ENCODE data around the gene LDHAL6B.

The LDHAL6B gene

GRCh38 chr15:59166166-59166565, 40.5 kb upstream of the LDHAL6B start:
- no peak for TF ChIP-seq Cebpa-rat (IDR thresholded peaks at IDR 0.05)
- no peak overlapping the region for H3K4me3 ChIP-seq
- H3K4me1 ChIP-seq, result peaks cover 9 to 70% (median 44%) of the 10 kb centered on the region in 10 experiments; a peak in 19 of 20 replicates
- H3K27ac ChIP-seq, result peak overlapping the region; percentile 43 to 98 (median 70)
- H3K9ac ChIP-seq, result peak overlapping the region in 5 of 11 experiments; percentile 9 to 44 (median 37); a peak in 5 of 22 replicates
- no peaks in the 10 kb centered on the region for H3K27me3 ChIP-seq
- H3K9me3 ChIP-seq (replicated peaks in 1 of 11), result peaks cover 0 to 9% (median 0%) of the 10 kb centered on the region in 11 experiments; a peak in 4 of 22 replicates
- peak overlapping the region; percentile 2 to 87 (median 61); a peak in 18 of 22 replicates for H3K4me2 ChIP-seq
- H4K20me1 ChIP-seq, result no peaks in the 10 kb centered on the region
- H3K36me3 ChIP-seq, result peaks cover 0 to 30% (median 0%) of the 10 kb centered on the region in 11 experiments; a peak in 3 of 22 replicates

- Histone ChIP-seq H3K9me3 (replicated peaks in 1 of 11) (peaks cover 0 to 9% (median 0%) of the 10 kb centered on the region in 11 experiments; a peak in 4 of 22 replicates), H3K27ac (peak overlapping the region in 10 of 11 experiments; percentile 23 to 98 (median 70); a peak in 18 of 22 replicates), H3K4me2 (peak overlapping the region in 9 of 11 experiments; percentile 28 to 87 (median 65); a peak in 15 of 22 replicates), H4K20me1 (no peaks in the 10 kb centered on the region), H3K4me3 (no peak overlapping the region), H3K36me3 (peaks cover 0 to 30% (median 0%) of the 10 kb centered on the region in 11 experiments; a peak in 2 of 22 replicates), H3K9ac (peak overlapping the region in 4 of 11 experiments; percentile 37 to 44 (median 38); a peak in 5 of 22 replicates), H3K4me1 (peaks cover 9 to 75% (median 44%) of the 10 kb centered on the region in 10 experiments; a peak in 19 of 20 replicates), H3K27me3 (no peaks in the 10 kb centered on the region)
- TF ChIP-seq Cebpa-rat (IDR thresholded peaks at IDR 0.05), result no peak
Measured at GRCh38 chr15:59166601-59167265, 39.9 kb upstream of the LDHAL6B start.

GRCh38 chr15:59168536-59168935, 38.1 kb upstream of the LDHAL6B start:
- peak overlapping the region in 4 of 11 experiments; percentile 62 to 85 (median 72); a peak in 6 of 22 replicates for H3K9ac ChIP-seq
- peaks cover 0 to 13% (median 0%) of the 10 kb centered on the region in 11 experiments; a peak in 5 of 22 replicates for H3K9me3 ChIP-seq (replicated peaks in 1 of 11)
- peak overlapping the region in 5 of 11 experiments; percentile 50 to 98 (median 94); a peak in 10 of 22 replicates for H3K27ac ChIP-seq
- peak overlapping the region in 6 of 11 experiments; percentile 5 to 87 (median 72); a peak in 10 of 22 replicates for H3K4me2 ChIP-seq
- H4K20me1 ChIP-seq, result no peaks in the 10 kb centered on the region
- H3K4me3 ChIP-seq, result no peak overlapping the region
- TF ChIP-seq Cebpa-rat (IDR thresholded peaks at IDR 0.05), result no peak
- peaks cover 0 to 22% (median 0%) of the 10 kb centered on the region in 11 experiments; a peak in 3 of 22 replicates for H3K36me3 ChIP-seq
- no peaks in the 10 kb centered on the region for H3K27me3 ChIP-seq
- peaks cover 9 to 91% (median 44%) of the 10 kb centered on the region in 10 experiments; a peak in 19 of 20 replicates for H3K4me1 ChIP-seq

- Histone ChIP-seq H3K4me3 (no peak overlapping the region), H3K9me3 (replicated peaks in 1 of 11) (peaks cover 0 to 13% (median 0%) of the 10 kb centered on the region in 11 experiments; a peak in 5 of 22 replicates), H4K20me1 (no peaks in the 10 kb centered on the region), H3K27ac (peak overlapping the region in 6 of 11 experiments; percentile 22 to 98 (median 88); a peak in 11 of 22 replicates), H3K36me3 (peaks cover 0 to 22% (median 0%) of the 10 kb centered on the region in 11 experiments; a peak in 3 of 22 replicates), H3K27me3 (no peaks in the 10 kb centered on the region), H3K4me2 (peak overlapping the region in 5 of 11 experiments; percentile 36 to 87 (median 85); a peak in 10 of 22 replicates), H3K4me1 (peaks cover 9 to 97% (median 45%) of the 10 kb centered on the region in 10 experiments; a peak in 19 of 20 replicates), H3K9ac (peak overlapping the region in 4 of 11 experiments; percentile 62 to 85 (median 80); a peak in 8 of 22 replicates)
- no peak for TF ChIP-seq Cebpa-rat (IDR thresholded peaks at IDR 0.05)
Measured at GRCh38 chr15:59169251-59169708, 37.4 kb upstream of the LDHAL6B start.

GRCh38 chr15:59170295-59171066, 36.2 kb upstream of the LDHAL6B start:
- peak overlapping the region in 5 of 11 experiments; percentile 59 to 87 (median 85); a peak in 11 of 22 replicates for H3K4me2 ChIP-seq
- peak overlapping the region in 6 of 11 experiments; percentile 22 to 98 (median 88); a peak in 11 of 22 replicates for H3K27ac ChIP-seq
- H3K36me3 ChIP-seq, result peaks cover 0 to 14% (median 0%) of the 10 kb centered on the region in 11 experiments; a peak in 3 of 22 replicates
- H3K9ac ChIP-seq, result peak overlapping the region in 4 of 11 experiments; percentile 31 to 85 (median 80); a peak in 7 of 22 replicates
- H3K27me3 ChIP-seq, result no peaks in the 10 kb centered on the region
- peaks cover 7 to 97% (median 52%) of the 10 kb centered on the region in 10 experiments; a peak in 19 of 20 replicates for H3K4me1 ChIP-seq
- peaks cover 0 to 6% (median 0%) of the 10 kb centered on the region in 11 experiments; a peak in 1 of 22 replicates for H3K9me3 ChIP-seq (replicated peaks in 1 of 11)
- no peaks in the 10 kb centered on the region for H4K20me1 ChIP-seq
- H3K4me3 ChIP-seq, result no peak overlapping the region
- TF ChIP-seq Cebpa-rat (IDR thresholded peaks at IDR 0.05), result no peak

GRCh38 chr15:59171067-59171397, 35.6 kb upstream of the LDHAL6B start:
- Histone ChIP-seq H3K9ac (peak overlapping the region in 3 of 11 experiments; percentile 79 to 85 (median 82); a peak in 3 of 22 replicates), H3K27me3 (no peaks in the 10 kb centered on the region), H3K27ac (peak overlapping the region in 6 of 11 experiments; percentile 12 to 98 (median 88); a peak in 10 of 22 replicates), H3K9me3 (replicated peaks in 1 of 11) (peaks cover 0 to 6% (median 0%) of the 10 kb centered on the region in 11 experiments; a peak in 1 of 22 replicates), H3K4me1 (peaks cover 1 to 97% (median 51%) of the 10 kb centered on the region in 10 experiments; a peak in 18 of 20 replicates), H4K20me1 (no peaks in the 10 kb centered on the region), H3K36me3 (peaks cover 0 to 13% (median 0%) of the 10 kb centered on the region in 11 experiments; a peak in 3 of 22 replicates), H3K4me2 (peak overlapping the region in 5 of 11 experiments; percentile 59 to 87 (median 85); a peak in 9 of 22 replicates), H3K4me3 (no peak overlapping the region)
- TF ChIP-seq Cebpa-rat (IDR thresholded peaks at IDR 0.05), result no peak

- no peak for TF ChIP-seq Cebpa-rat (IDR thresholded peaks at IDR 0.05)
- peaks cover 0 to 6% (median 0%) of the 10 kb centered on the region in 11 experiments; a peak in 1 of 22 replicates for H3K9me3 ChIP-seq (replicated peaks in 1 of 11)
- H3K9ac ChIP-seq, result no peak overlapping the region
- H3K4me2 ChIP-seq, result peak overlapping the region in 2 of 11 experiments; percentile 28 to 45; a peak in 4 of 22 replicates
- H3K27me3 ChIP-seq, result no peaks in the 10 kb centered on the region
- H3K4me3 ChIP-seq, result no peak overlapping the region
- H4K20me1 ChIP-seq, result no peaks in the 10 kb centered on the region
- peaks cover 0 to 97% (median 56%) of the 10 kb centered on the region in 10 experiments; a peak in 14 of 20 replicates for H3K4me1 ChIP-seq
- no peak overlapping the region; a peak in 2 of 22 replicates for H3K27ac ChIP-seq
- H3K36me3 ChIP-seq, result peaks cover 0 to 13% (median 0%) of the 10 kb centered on the region in 11 experiments; a peak in 3 of 22 replicates
Measured at GRCh38 chr15:59172289-59172901, 34.2 kb upstream of the LDHAL6B start.

All from BLaER1 treated with 17β-estradiol and CSF1 and Interleukin-3, amounts not matched to agents 10 nM and 100 nM (cell line).